Vagina (tissue), 2 donors: Measurements from ENCODE around the gene MOV10L1. TPM values are rescaled to one million over a fixed set of nuclear protein-coding genes. Genes with fewer than 3 reads are reported as not detected.

ENCODE experiments used
- DNase-seq, 2 donors: peaks; one replicate each; pipeline ENCODE4 v3.0.0-alpha.2; 2017; ENCODE audit errors: extremely low spot score in 2 of 2
- H3K27ac ChIP-seq: fragments of 200-600 bp; sonication (generic); one replicate; pipeline ENCODE4 v1.5.1; 2019
- H3K27me3 ChIP-seq: fragments of 200-600 bp; sonication (generic); one replicate; pipeline ENCODE4 v1.5.1; 2019
- H3K36me3 ChIP-seq, 2 donors: fragments of 200-600 bp; sonication (generic); one replicate each; pipeline ENCODE4 v1.5.1; 2017 to 2019
- H3K4me1 ChIP-seq: fragments of 200-600 bp; sonication (generic); one replicate; pipeline ENCODE4 v1.5.1; 2019
- H3K4me3 ChIP-seq, 2 donors: fragments of 200-600 bp; sonication (generic); 1 replicate in 1 of 2; 2 replicates in 1 of 2; pipeline ENCODE4 v1.5.1; 2016 to 2019
- H3K9me3 ChIP-seq: fragments of 200-600 bp; sonication (generic); one replicate; pipeline ENCODE4 v1.5.1; 2019
- CTCF ChIP-seq, 3 experiments: fragments of 450-650 bp in 2 of 3; fragments of 200-600 bp in 1 of 3; sonication (generic) in 1 of 3; IDR thresholded peaks; one replicate each; pipeline ENCODE4 v1.5.1; 2017 to 2019; ENCODE audit warnings: antibody characterized with exemption in 3 of 3, mild to moderate bottlenecking in 2 of 3, moderate library complexity in 2 of 3
- POLR2A ChIP-seq, 2 donors: fragments of 450-650 bp; IDR thresholded peaks; one replicate each; pipeline ENCODE4 v1.6.1; 2017; ENCODE audit warnings: antibody characterized with exemption in 2 of 2, mild to moderate bottlenecking in 2 of 2, moderate library complexity in 2 of 2
- POLR2AphosphoS5 ChIP-seq, 2 donors: sonication (generic); formaldehyde crosslinking; IDR thresholded peaks; one replicate each; pipeline ENCODE4 v1.9.0; 2017; ENCODE audit warnings: antibody characterized with exemption in 2 of 2, mild to moderate bottlenecking in 2 of 2, low read depth in 1 of 2; ENCODE audit not compliant: insufficient read depth in 1 of 2
- intact Hi-C: fragments of 100-400 bp; cut with DNase I; formaldehyde crosslinking; loops from one replicate; pipeline ENCODE4 v1.15.1; 2023
- total RNA-seq: library from RNA; depleted of rRNA; stranded (reverse); fragments of >200 nt; gene quantifications from one replicate; pipeline ENCODE4 v1.2.3, GENCODE V29; 2016

Gene MOV10L1
- total RNA-seq, 1 donor from 2014 or later: 0.98 TPM

GRCh38 chr22:50087646-50088045 is 2.2 kb upstream of the MOV10L1 start:
- Histone ChIP-seq H3K4me1 (no peaks in the 10 kb centered on the region), H3K36me3 (no peaks in the 10 kb centered on the region), H3K4me3 (no peak overlapping the region), H3K27ac (no peak overlapping the region), H3K27me3 (no peaks in the 10 kb centered on the region), H3K9me3 (no peaks in the 10 kb centered on the region)
- TF ChIP-seq POLR2AphosphoS5 (IDR thresholded peaks at IDR 0.05; ENCODE audit: insufficient read depth in 1 of 2, low read depth in 1 of 2): no peak
- no peak for TF ChIP-seq CTCF (IDR thresholded peaks at IDR 0.05)
- TF ChIP-seq POLR2A (IDR thresholded peaks at IDR 0.05): no peak
- intact Hi-C loops: no loop called here
- DNase-seq: peak in 1 of 2 donors; percentile 86

GRCh38 chr22:50088096-50088495 is 1.7 kb upstream of the MOV10L1 start:
- H3K27me3 ChIP-seq: no peaks in the 10 kb centered on the region

DNA sequence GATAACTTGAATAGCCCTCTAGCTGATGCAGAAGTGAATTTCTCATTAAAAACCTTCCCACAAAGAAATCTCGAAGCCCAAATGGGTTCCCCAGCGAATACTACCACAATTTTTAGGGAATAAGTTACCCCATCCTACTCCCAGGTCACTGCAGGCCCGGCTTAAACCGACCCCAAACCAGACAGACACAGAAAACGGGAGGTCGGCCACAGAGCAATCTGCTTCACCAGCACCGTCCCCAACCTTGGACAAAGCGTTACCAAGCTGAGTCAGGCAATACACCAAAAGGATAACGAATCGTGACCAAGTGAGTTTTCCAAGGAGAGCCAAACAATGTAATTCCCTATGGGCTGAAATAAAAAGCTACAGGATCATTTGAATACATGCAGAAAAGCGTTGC is 575 bp upstream of the MOV10L1 start:
- TF ChIP-seq CTCF (IDR thresholded peaks at IDR 0.05) (no peak), POLR2AphosphoS5 (IDR thresholded peaks at IDR 0.05; ENCODE audit: insufficient read depth in 1 of 2, low read depth in 1 of 2) (no peak), POLR2A (IDR thresholded peaks at IDR 0.05) (no peak)
- no peaks in the 10 kb centered on the region for H3K9me3 ChIP-seq
- intact Hi-C loops: no loop called here
- no peaks in the 10 kb centered on the region for H3K27me3 ChIP-seq
- no peak overlapping the region for H3K4me3 ChIP-seq
- no peaks in the 10 kb centered on the region for H3K36me3 ChIP-seq
- H3K4me1 ChIP-seq: no peaks in the 10 kb centered on the region
- DNase-seq: no peak
- no peak overlapping the region for H3K27ac ChIP-seq

More at GRCh38 chr22:50088096-50088495, 1.7 kb upstream of the MOV10L1 start:
- Histone ChIP-seq H3K4me1 (no peaks in the 10 kb centered on the region), H3K4me3 (no peak overlapping the region), H3K27ac (no peak overlapping the region), H3K9me3 (no peaks in the 10 kb centered on the region), H3K36me3 (no peaks in the 10 kb centered on the region)
- TF ChIP-seq POLR2AphosphoS5 (IDR thresholded peaks at IDR 0.05; ENCODE audit: insufficient read depth in 1 of 2, low read depth in 1 of 2) (no peak), POLR2A (IDR thresholded peaks at IDR 0.05) (no peak), CTCF (IDR thresholded peaks at IDR 0.05) (no peak)
- intact Hi-C loops: no loop called here
- peak in 1 of 2 donors; percentile 52 for DNase-seq

DNA sequence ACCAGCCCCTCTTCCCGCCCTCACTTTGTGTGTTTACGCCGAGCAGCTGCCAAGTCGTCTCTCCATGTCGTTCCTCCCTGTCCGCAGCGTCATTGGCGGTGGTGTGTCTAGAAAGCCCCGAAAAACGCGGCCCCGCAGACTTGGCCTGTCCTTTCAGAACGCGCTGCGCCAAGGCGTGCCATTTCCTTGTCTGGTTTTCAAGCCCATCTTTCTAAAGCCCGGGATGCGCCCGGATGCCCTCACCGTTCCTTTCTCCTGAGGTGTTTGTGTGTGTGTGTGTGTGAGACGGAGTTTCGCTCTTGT is 557 bp downstream of the MOV10L1 start:
- Histone ChIP-seq H3K36me3 (no peaks in the 10 kb centered on the region), H3K4me3 (no peak overlapping the region), H3K27me3 (no peaks in the 10 kb centered on the region), H3K4me1 (no peaks in the 10 kb centered on the region), H3K27ac (no peak overlapping the region), H3K9me3 (no peaks in the 10 kb centered on the region)
- TF ChIP-seq POLR2A (IDR thresholded peaks at IDR 0.05) (no peak), POLR2AphosphoS5 (IDR thresholded peaks at IDR 0.05; ENCODE audit: insufficient read depth in 1 of 2, low read depth in 1 of 2) (no peak), CTCF (IDR thresholded peaks at IDR 0.05) (no peak)
- intact Hi-C loops: no loop called here
- DNase-seq: no peak

DNA sequence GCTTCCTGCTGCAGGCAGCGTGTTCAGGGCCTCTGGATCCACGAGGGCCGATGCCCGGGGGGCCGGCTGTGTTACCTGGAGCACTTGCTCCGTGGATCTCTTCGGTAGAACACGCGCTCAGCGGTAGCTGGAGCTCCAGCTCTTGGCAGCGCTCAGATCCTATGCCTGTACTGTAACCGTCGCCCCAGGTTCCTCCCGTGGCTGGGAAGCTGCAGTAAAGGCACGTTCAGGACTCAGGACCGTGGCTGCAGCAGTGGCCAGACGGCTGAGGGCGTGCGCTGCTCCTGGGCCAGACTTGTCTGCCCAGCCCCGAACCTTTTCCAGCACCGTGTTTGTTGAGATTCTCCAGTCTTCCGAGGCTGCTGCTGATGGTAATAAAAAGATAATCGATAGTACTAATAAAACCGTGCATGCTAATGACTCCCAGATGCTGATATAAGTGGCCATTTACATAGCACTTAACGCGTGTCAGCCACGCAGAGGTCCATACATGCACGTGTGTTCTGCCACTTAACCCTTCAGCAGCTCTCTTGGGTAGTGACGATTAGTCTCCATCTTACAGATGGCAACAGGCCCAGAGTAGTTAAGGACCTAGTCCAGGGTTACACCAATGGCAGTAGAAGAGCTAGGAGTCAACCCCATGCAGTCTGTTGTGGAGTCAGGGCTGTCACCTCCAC is 1.4 kb downstream of the MOV10L1 start:
- Histone ChIP-seq H3K9me3 (no peaks in the 10 kb centered on the region), H3K4me1 (no peaks in the 10 kb centered on the region), H3K27ac (peak overlapping the region; percentile 46), H3K36me3 (no peaks in the 10 kb centered on the region), H3K27me3 (no peaks in the 10 kb centered on the region), H3K4me3 (no peak overlapping the region)
- no peak for DNase-seq
- intact Hi-C loops: no loop called here
- TF ChIP-seq CTCF (IDR thresholded peaks at IDR 0.05) (no peak), POLR2A (IDR thresholded peaks at IDR 0.05) (no peak), POLR2AphosphoS5 (IDR thresholded peaks at IDR 0.05; ENCODE audit: insufficient read depth in 1 of 2, low read depth in 1 of 2) (no peak)
